ENCODE measurements around the gene SOX6.

- no peak for TF ChIP-seq CTCF (IDR thresholded peaks at IDR 0.05)
- no peak for TF ChIP-seq POLR2A (IDR thresholded peaks at IDR 0.05)
Observed at GRCh38 chr11:16292167-16292859, 64.0 kb downstream of the SOX6 start.
